Neural cell (in vitro differentiated cells): ENCODE measurements around the gene SGSM1.

ENCODE experiments used
- CTCF ChIP-seq: fragments of 450-650 bp; IDR thresholded peaks from 2 replicates; pipeline ENCODE4 v1.5.1; 2014; ENCODE audit warnings: antibody characterized with exemption, mild to moderate bottlenecking, moderate library complexity; ENCODE audit not compliant: poor library complexity, severe bottlenecking
- EP300 ChIP-seq: fragments of 450-650 bp; conservative IDR thresholded peaks from 2 replicates; pipeline ENCODE4 v1.6.1; 2014; ENCODE audit warnings: antibody characterized with exemption, mild to moderate bottlenecking, moderate library complexity; ENCODE audit not compliant: poor library complexity, severe bottlenecking
- SMC3 ChIP-seq: fragments of 450-650 bp; conservative IDR thresholded peaks from 2 replicates; pipeline ENCODE4 v1.6.1; 2014; ENCODE audit warnings: antibody characterized with exemption, mild to moderate bottlenecking, moderate library complexity; ENCODE audit not compliant: poor library complexity

- TF ChIP-seq CTCF (no peak), EP300 (no peak), SMC3 (no peak)
These were observed 18.9 kb downstream of the SGSM1 start for GRCh38 chr22:24824915-24825314.
